ENCODE results near the gene CDH13.

The CDH13 gene

GRCh38 chr16:83010776-83011720, 384.3 kb downstream of the CDH13 start:
- no peak for DNase-seq

GRCh38 chr16:83011939-83012338, 385.2 kb downstream of the CDH13 start:
- no peak for DNase-seq

GRCh38 chr16:83013071-83013470, 386.3 kb downstream of the CDH13 start:
- DNase-seq, result no peak

GRCh38 chr16:83019963-83020362, 393.2 kb downstream of the CDH13 start:
- DNase-seq, result no peak

- DNase-seq, result no peak
Observed at GRCh38 chr16:83021045-83021444, 394.3 kb downstream of the CDH13 start.

GRCh38 chr16:83021746-83022145, 395.0 kb downstream of the CDH13 start:
- DNase-seq, result no peak

- no peak for DNase-seq
Observed at GRCh38 chr16:83023011-83023410, 396.2 kb downstream of the CDH13 start.

- no peak for DNase-seq
Observed at GRCh38 chr16:83023640-83024039, 396.9 kb downstream of the CDH13 start.

- no peak for DNase-seq
Observed at GRCh38 chr16:83027973-83028372, 401.2 kb downstream of the CDH13 start.

GRCh38 chr16:83029467-83029866, 402.7 kb downstream of the CDH13 start:
- DNase-seq, result no peak

GRCh38 chr16:83031524-83031923, 404.8 kb downstream of the CDH13 start:
- DNase-seq, result peak; percentile 0

- DNase-seq, result no peak
Observed at GRCh38 chr16:83037102-83037501, 410.3 kb downstream of the CDH13 start.

- DNase-seq, result no peak
Observed at GRCh38 chr16:83037884-83038283, 411.1 kb downstream of the CDH13 start.

GRCh38 chr16:83040174-83040573, 413.4 kb downstream of the CDH13 start:
- no peak for DNase-seq

- DNase-seq, result no peak
Observed at GRCh38 chr16:83044589-83044988, 417.8 kb downstream of the CDH13 start.

- no peak for DNase-seq
Observed at GRCh38 chr16:83045790-83046189, 419.0 kb downstream of the CDH13 start.

GRCh38 chr16:83046664-83047063, 419.9 kb downstream of the CDH13 start:
- DNase-seq, result no peak

GRCh38 chr16:83051451-83051850, 424.7 kb downstream of the CDH13 start:
- DNase-seq, result no peak

GRCh38 chr16:83054283-83054682, 427.5 kb downstream of the CDH13 start:
- DNase-seq, result no peak

- DNase-seq, result no peak
Observed at GRCh38 chr16:83058376-83058775, 431.6 kb downstream of the CDH13 start.

GRCh38 chr16:83059237-83059636, 432.5 kb downstream of the CDH13 start:
- no peak for DNase-seq

- no peak for DNase-seq
Observed at GRCh38 chr16:83066011-83066410, 439.2 kb downstream of the CDH13 start.

- DNase-seq, result no peak
Observed at GRCh38 chr16:83066881-83067280, 440.1 kb downstream of the CDH13 start.

GRCh38 chr16:83068686-83069085, 441.9 kb downstream of the CDH13 start:
- DNase-seq, result no peak
